Measurements from ENCODE around the gene RIMS3. TPM values are rescaled to one million over a fixed set of nuclear protein-coding genes. Genes with fewer than 3 reads are reported as not detected.

The RIMS3 gene
- total RNA-seq, 6 experiments from 2014 or later, result 0.05 to 0.14 (median 0.09) TPM; not detected in 3

GRCh38 chr1:40607921-40608320 lies 57.6 kb downstream of the RIMS3 start:
- no peaks in the 10 kb centered on the region for H3K36me3 Mint-ChIP-seq (ENCODE audit: low read depth)
- peaks cover 18% of the 10 kb centered on the region for H3K27me3 Mint-ChIP-seq (ENCODE audit: insufficient read depth)
- DNase-seq, result no peak
- TF ChIP-seq CTCF (IDR thresholded peaks at IDR 0.05), result no peak
- no peak overlapping the region for H3K27ac Mint-ChIP-seq
- no peak overlapping the region for H3K4me3 Mint-ChIP-seq
- no peaks in the 10 kb centered on the region for H3K9me3 Mint-ChIP-seq
- no peaks in the 10 kb centered on the region for H3K4me1 Mint-ChIP-seq (ENCODE audit: low read depth)

- Mint-ChIP-seq H3K9me3 (no peaks in the 10 kb centered on the region), H3K36me3 (ENCODE audit: low read depth) (no peaks in the 10 kb centered on the region), H3K27ac (no peak overlapping the region), H3K27me3 (ENCODE audit: insufficient read depth) (peaks cover 27% of the 10 kb centered on the region), H3K4me3 (no peak overlapping the region), H3K4me1 (ENCODE audit: low read depth) (no peaks in the 10 kb centered on the region)
- no peak for TF ChIP-seq CTCF (IDR thresholded peaks at IDR 0.05)
- no peak for DNase-seq
Measured at GRCh38 chr1:40606978-40607377, 58.5 kb downstream of the RIMS3 start.

- no peaks in the 10 kb centered on the region for H3K4me1 Mint-ChIP-seq (ENCODE audit: low read depth)
- no peak for TF ChIP-seq CTCF (IDR thresholded peaks at IDR 0.05)
- no peak overlapping the region for H3K4me3 Mint-ChIP-seq
- H3K9me3 Mint-ChIP-seq, result no peaks in the 10 kb centered on the region
- no peak for DNase-seq
- H3K36me3 Mint-ChIP-seq (ENCODE audit: low read depth), result no peaks in the 10 kb centered on the region
- peaks cover 32% of the 10 kb centered on the region for H3K27me3 Mint-ChIP-seq (ENCODE audit: insufficient read depth)
- H3K27ac Mint-ChIP-seq, result no peak overlapping the region
Measured at GRCh38 chr1:40606194-40606593, 59.3 kb downstream of the RIMS3 start.

GRCh38 chr1:40599926-40600325 lies 65.6 kb downstream of the RIMS3 start:
- peaks cover 24% of the 10 kb centered on the region for H3K27me3 Mint-ChIP-seq (ENCODE audit: insufficient read depth)
- no peaks in the 10 kb centered on the region for H3K9me3 Mint-ChIP-seq
- no peak for DNase-seq

GRCh38 chr1:40595623-40596022 lies 69.9 kb downstream of the RIMS3 start:
- H3K9me3 Mint-ChIP-seq, result no peaks in the 10 kb centered on the region
- DNase-seq, result no peak
- H3K27ac Mint-ChIP-seq, result no peak overlapping the region
- H3K27me3 Mint-ChIP-seq (ENCODE audit: insufficient read depth), result peaks cover 18% of the 10 kb centered on the region; the same call in 1 of the 2 replicates
- no peak overlapping the region for H3K4me3 Mint-ChIP-seq
- no peaks in the 10 kb centered on the region; the same call in 1 of the 2 replicates for H3K4me1 Mint-ChIP-seq (ENCODE audit: low read depth)
- no peak for TF ChIP-seq CTCF (IDR thresholded peaks at IDR 0.05)
- H3K36me3 Mint-ChIP-seq (ENCODE audit: low read depth), result no peaks in the 10 kb centered on the region

More at GRCh38 chr1:40599926-40600325, 65.6 kb downstream of the RIMS3 start:
- Mint-ChIP-seq H3K4me3 (no peak overlapping the region), H3K36me3 (ENCODE audit: low read depth) (no peaks in the 10 kb centered on the region), H3K27ac (no peak overlapping the region), H3K4me1 (ENCODE audit: low read depth) (no peaks in the 10 kb centered on the region)
- TF ChIP-seq CTCF (IDR thresholded peaks at IDR 0.05), result no peak

GRCh38 chr1:40594187-40594531 lies 71.3 kb downstream of the RIMS3 start:
- Mint-ChIP-seq H3K9me3 (no peaks in the 10 kb centered on the region), H3K36me3 (ENCODE audit: low read depth) (no peaks in the 10 kb centered on the region), H3K4me3 (no peak overlapping the region), H3K27ac (no peak overlapping the region), H3K27me3 (ENCODE audit: insufficient read depth) (peaks cover 18% of the 10 kb centered on the region; the same call in 1 of the 2 replicates), H3K4me1 (ENCODE audit: low read depth) (no peaks in the 10 kb centered on the region; the same call in 1 of the 2 replicates)
- DNase-seq, result no peak
- TF ChIP-seq CTCF (IDR thresholded peaks at IDR 0.05), result no peak
